ENCODE data around the gene RAPGEF5. TPM values are rescaled to one million over a fixed set of nuclear protein-coding genes. Genes with fewer than 3 reads are reported as not detected.

RAPGEF5 gene
- total RNA-seq, 1 experiment from 2014 or later, result 13.3 TPM

DNA sequence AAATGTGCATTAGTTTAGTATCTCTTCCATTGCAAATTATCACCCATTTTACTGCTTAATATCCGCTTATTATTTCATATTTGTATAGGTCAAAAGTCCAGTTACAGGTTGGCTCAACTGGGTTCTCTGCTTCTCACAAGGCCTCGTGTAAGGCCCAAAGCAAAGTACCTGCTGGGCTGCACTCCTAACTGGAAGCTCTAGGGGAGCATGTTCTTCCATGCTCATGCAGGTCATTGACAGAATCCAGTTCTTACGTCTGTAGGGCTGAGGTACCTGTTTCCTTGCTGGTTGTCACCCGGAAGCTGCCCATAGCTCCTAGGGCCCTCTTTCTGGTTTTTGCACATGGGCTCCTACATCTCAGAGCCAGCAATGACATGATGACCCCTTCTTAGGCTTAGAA lies 79.6 kb downstream of the RAPGEF5 start:
- DNase-seq, result no peak
- no peak overlapping the region; the same call in 1 of the 2 replicates for H3K14ac ChIP-seq (ENCODE audit: insufficient read depth, low read length)
- no peak overlapping the region for H3K27ac ChIP-seq (ENCODE audit: insufficient read length, low read depth, low read length)
- Mint-ChIP-seq H3K27me3 (ENCODE audit: low read depth) (no peaks in the 10 kb centered on the region), H3K4me3 (no peak overlapping the region), H3K4me1 (no peaks in the 10 kb centered on the region), H3K27ac (no peak overlapping the region), H3K9me3 (no peaks in the 10 kb centered on the region), H3K36me3 (ENCODE audit: insufficient read depth in 1 of 3, low read depth in 3 of 3) (peaks cover 3 to 9% (median 8%) of the 10 kb centered on the region in 3 experiments)
- no peak overlapping the region for H3T11ph ChIP-seq (ENCODE audit: low read length)
- no peak overlapping the region for H3K9ac ChIP-seq (ENCODE audit: extremely low read depth, insufficient read length, low read length)
- H3K4me2 ChIP-seq (ENCODE audit: insufficient read depth, insufficient read length, low read length), result no peak overlapping the region
- H4K91ac ChIP-seq (ENCODE audit: insufficient read length, low read depth, low read length), result no peak overlapping the region
- no peaks in the 10 kb centered on the region; the same call in 1 of the 2 replicates for H3K79me2 ChIP-seq (ENCODE audit: insufficient read depth, low read length)
- H2BK20ac ChIP-seq (ENCODE audit: low read depth, low read length, poor library complexity, severe bottlenecking), result no peak overlapping the region
- no peak overlapping the region for H4K5ac ChIP-seq (ENCODE audit: insufficient read length, low read depth, low read length)
- no peak overlapping the region for H3K23ac ChIP-seq (ENCODE audit: insufficient read length, low read depth, low read length)
- H3K18ac ChIP-seq (ENCODE audit: insufficient read length, low read depth, low read length), result no peak overlapping the region
- no peak overlapping the region for H2BK15ac ChIP-seq (ENCODE audit: low read depth, low read length)
- no peak overlapping the region for H2AFZ ChIP-seq (ENCODE audit: low read length)
- H3K79me1 ChIP-seq (ENCODE audit: insufficient read depth, low read depth, low read length, poor library complexity, severe bottlenecking), result no peaks in the 10 kb centered on the region
- no peak overlapping the region for H3K56ac ChIP-seq (ENCODE audit: insufficient read length, low read depth, low read length)
- H3K4ac ChIP-seq (ENCODE audit: low read depth, low read length), result no peak overlapping the region
- H4K20me1 ChIP-seq (ENCODE audit: control insufficient read depth, insufficient read depth, insufficient read length), result no peaks in the 10 kb centered on the region
- H2BK12ac ChIP-seq (ENCODE audit: insufficient read length, low read depth, low read length), result no peak overlapping the region
- H4K8ac ChIP-seq (replicated peaks; ENCODE audit: insufficient read length, low read depth, low read length), result no peak overlapping the region
- no peak overlapping the region for H2BK120ac ChIP-seq (ENCODE audit: low read depth, low read length, poor library complexity, severe bottlenecking)
- no CpG with 5 or more reads among the region's 4 CpGs for whole genome bisulfite sequencing (ENCODE audit: extremely low coverage, insufficient read length, low lambda C conversion rate)
- TF ChIP-seq, protein P1, sequence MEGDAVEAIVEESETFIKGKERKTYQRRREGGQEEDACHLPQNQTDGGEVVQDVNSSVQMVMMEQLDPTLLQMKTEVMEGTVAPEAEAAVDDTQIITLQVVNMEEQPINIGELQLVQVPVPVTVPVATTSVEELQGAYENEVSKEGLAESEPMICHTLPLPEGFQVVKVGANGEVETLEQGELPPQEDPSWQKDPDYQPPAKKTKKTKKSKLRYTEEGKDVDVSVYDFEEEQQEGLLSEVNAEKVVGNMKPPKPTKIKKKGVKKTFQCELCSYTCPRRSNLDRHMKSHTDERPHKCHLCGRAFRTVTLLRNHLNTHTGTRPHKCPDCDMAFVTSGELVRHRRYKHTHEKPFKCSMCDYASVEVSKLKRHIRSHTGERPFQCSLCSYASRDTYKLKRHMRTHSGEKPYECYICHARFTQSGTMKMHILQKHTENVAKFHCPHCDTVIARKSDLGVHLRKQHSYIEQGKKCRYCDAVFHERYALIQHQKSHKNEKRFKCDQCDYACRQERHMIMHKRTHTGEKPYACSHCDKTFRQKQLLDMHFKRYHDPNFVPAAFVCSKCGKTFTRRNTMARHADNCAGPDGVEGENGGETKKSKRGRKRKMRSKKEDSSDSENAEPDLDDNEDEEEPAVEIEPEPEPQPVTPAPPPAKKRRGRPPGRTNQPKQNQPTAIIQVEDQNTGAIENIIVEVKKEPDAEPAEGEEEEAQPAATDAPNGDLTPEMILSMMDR (conservative IDR thresholded peaks at IDR 0.05), result peak; percentile 28; the same call in 2 of the 3 replicates
- no peaks in the 10 kb centered on the region for H3K9me3 ChIP-seq (ENCODE audit: control insufficient read depth, low read depth, low read length)
- H3K23me2 ChIP-seq (ENCODE audit: insufficient read length, low read depth, low read length, poor library complexity, severe bottlenecking), result no peaks in the 10 kb centered on the region
- H2BK5ac ChIP-seq (ENCODE audit: insufficient read length, low read length), result no peak overlapping the region
- no peak overlapping the region for H2AK5ac ChIP-seq (ENCODE audit: insufficient read length, low read length)
- no peaks in the 10 kb centered on the region for H3K27me3 ChIP-seq (ENCODE audit: insufficient read depth, low read length)
- H3K4me1 ChIP-seq (ENCODE audit: insufficient read depth, low read length), result no peaks in the 10 kb centered on the region

Data from H9 (cell line).